WERI-Rb-1 (cell line): ENCODE data around the gene NDUFAF8.
A peak's percentile ranks its signal among the peaks of the same experiment; 100 is the strongest.

ENCODE experiments used
- DNase-seq: peaks from one replicate; pipeline ENCODE4 v3.0.0-alpha.2; 2020
- H3K27ac ChIP-seq: fragments of 250-450 bp; sonication (Bioruptor Pico); 2 replicates; pipeline ENCODE4 v1.5.1; 2020; ENCODE audit warnings: mild to moderate bottlenecking, moderate library complexity
- H3K27me3 ChIP-seq: fragments of 250-450 bp; sonication (Bioruptor Pico); 2 replicates; pipeline ENCODE4 v1.5.1; 2021; ENCODE audit warnings: mild to moderate bottlenecking, low read depth, moderate library complexity; ENCODE audit not compliant: insufficient read depth, severe bottlenecking
- H3K36me3 ChIP-seq: fragments of 250-450 bp; sonication (Bioruptor Pico); 2 replicates; pipeline ENCODE4 v1.5.1; 2020; ENCODE audit warnings: mild to moderate bottlenecking, moderate library complexity
- H3K4me3 ChIP-seq: 2 replicates; pipeline ENCODE4 v1.5.1; 2011; ENCODE audit warnings: low read depth, mild to moderate bottlenecking, control low read depth, low read length
- H3K9me3 ChIP-seq: fragments of 250-450 bp; sonication (Bioruptor Pico); 2 replicates; pipeline ENCODE4 v1.5.1; 2021; ENCODE audit warnings: mild to moderate bottlenecking, moderate library complexity; ENCODE audit not compliant: severe bottlenecking
- TF ChIP-seq, protein P1 (sequence below): IDR thresholded peaks from 2 replicates; pipeline ENCODE4 v1.5.1; 2011; ENCODE audit warnings: low read depth, mild to moderate bottlenecking, control low read depth, inconsistent platforms, low read length

The NDUFAF8 gene

DNA sequence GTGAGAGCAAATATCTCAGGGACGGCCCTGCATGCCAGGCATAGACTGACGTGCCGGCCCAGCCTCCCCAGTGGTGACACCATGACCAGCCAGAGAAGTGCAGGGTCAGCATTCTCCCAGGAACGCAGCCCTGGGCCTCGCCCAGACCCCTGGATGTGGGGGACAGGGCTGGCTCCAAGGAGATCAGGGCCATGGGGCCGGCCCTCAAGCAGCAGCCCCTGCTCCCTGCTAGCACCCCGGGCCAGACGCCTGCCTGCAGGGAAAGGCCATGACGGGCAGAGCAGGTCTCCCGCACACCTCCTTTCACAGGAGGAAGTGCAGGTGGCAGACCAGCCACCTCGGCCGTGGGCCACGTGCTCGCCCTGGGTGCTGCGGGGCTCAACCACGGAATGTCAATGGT, 9.5 kb downstream of the NDUFAF8 start:
- Histone ChIP-seq H3K4me3 (no peak overlapping the region), H3K9me3 (no peaks in the 10 kb centered on the region), H3K27me3 (no peaks in the 10 kb centered on the region), H3K27ac (no peak overlapping the region), H3K36me3 (peaks cover 25% of the 10 kb centered on the region)
- DNase-seq: no peak
- TF ChIP-seq, protein P1, sequence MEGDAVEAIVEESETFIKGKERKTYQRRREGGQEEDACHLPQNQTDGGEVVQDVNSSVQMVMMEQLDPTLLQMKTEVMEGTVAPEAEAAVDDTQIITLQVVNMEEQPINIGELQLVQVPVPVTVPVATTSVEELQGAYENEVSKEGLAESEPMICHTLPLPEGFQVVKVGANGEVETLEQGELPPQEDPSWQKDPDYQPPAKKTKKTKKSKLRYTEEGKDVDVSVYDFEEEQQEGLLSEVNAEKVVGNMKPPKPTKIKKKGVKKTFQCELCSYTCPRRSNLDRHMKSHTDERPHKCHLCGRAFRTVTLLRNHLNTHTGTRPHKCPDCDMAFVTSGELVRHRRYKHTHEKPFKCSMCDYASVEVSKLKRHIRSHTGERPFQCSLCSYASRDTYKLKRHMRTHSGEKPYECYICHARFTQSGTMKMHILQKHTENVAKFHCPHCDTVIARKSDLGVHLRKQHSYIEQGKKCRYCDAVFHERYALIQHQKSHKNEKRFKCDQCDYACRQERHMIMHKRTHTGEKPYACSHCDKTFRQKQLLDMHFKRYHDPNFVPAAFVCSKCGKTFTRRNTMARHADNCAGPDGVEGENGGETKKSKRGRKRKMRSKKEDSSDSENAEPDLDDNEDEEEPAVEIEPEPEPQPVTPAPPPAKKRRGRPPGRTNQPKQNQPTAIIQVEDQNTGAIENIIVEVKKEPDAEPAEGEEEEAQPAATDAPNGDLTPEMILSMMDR: no peak

DNA sequence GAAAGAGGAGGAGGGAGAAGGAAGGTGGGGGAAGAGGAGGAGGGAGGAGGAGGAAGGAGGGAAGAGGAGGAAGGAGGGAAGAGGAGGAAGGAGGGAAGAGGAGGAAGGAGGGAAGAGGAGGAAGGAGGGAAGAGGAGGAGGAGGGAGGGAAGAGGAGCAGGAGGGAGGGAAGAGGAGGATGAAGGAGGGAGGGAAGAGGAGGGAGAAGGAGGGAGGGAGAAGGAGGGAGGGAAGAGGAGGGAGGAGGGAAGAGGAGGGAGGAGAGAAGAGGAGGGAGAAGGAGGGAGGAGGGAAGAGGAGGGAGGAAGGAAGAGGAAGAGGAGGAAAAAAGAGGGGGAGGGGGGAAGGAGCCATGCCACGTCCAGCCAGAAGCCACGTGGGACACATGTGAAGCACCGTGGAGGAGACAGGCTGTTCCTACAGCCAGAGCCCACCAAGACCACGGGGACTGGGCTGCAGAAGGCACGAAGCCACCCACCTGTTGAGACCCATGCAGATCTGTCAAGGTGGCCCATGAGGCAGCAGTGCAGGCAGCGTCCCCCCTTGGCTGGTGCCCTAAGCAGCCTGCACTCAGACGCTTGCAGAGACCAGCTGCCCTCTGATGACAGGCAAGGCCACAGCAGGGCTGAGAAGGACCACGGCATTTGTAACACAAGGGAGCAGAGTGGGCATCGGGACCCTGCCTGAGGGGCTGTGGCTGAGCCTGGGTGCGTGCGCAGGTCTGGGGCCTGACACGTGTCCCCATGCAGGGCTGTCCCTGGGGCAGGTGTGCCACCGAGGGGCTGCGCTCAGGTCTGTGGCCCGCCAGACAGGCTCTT, 10.3 kb downstream of the NDUFAF8 start:
- Histone ChIP-seq H3K9me3 (no peaks in the 10 kb centered on the region), H3K4me3 (no peak overlapping the region), H3K27me3 (no peaks in the 10 kb centered on the region), H3K36me3 (peaks cover 23% of the 10 kb centered on the region), H3K27ac (no peak overlapping the region)
- DNase-seq: no peak
- TF ChIP-seq, protein P1: no peak

DNA sequence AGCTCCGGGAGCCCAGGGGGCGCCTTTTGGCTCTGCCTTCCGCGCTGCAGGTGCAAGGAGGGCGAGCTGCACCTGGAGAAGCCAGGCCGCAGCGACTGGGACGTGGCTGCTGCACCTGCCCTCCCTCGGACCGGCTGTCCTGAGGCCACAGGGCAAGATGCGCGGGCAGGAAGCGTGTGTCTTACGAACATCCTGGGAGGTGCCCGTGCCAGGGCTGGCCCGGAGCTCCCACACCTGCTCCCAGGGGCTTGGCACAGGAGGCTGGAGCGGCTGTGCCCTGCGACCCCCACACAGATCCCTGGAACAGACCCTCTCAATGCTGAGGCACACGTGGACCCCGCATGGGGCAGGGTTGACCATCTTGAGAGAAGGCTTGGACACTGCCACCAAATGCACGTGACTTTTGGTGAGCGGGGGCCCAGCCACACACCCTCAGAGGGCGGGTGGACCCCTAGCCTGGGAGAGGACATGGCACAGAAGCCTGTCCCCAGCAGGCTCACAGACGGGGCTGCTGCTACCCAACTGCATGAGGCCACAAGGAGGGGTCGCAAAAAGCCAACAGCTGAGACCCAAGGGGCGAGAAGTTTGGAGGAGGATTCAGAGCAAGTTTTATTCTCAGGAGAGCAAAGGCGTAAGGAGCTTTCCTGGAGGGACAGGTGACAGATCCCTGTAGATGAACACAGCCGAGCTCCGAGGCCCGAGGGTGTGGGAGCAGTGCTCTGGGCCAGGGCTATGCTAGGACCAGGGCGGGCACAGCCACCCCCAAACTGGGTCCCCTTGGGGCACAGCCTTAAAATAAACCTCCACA, 11.4 kb downstream of the NDUFAF8 start:
- no peak for DNase-seq
- TF ChIP-seq, protein P1: no peak
- Histone ChIP-seq H3K9me3 (no peaks in the 10 kb centered on the region), H3K27me3 (no peaks in the 10 kb centered on the region), H3K36me3 (peaks cover 13% of the 10 kb centered on the region), H3K4me3 (no peak overlapping the region), H3K27ac (peak overlapping the region; percentile 91; the same call in 1 of the 2 replicates)

- TF ChIP-seq, protein P1: no peak
- peak; percentile 55 for DNase-seq
- Histone ChIP-seq H3K36me3 (peaks cover 8% of the 10 kb centered on the region), H3K4me3 (peak overlapping the region; percentile 7; the same call in 1 of the 2 replicates), H3K9me3 (no peaks in the 10 kb centered on the region), H3K27ac (peak overlapping the region; percentile 91), H3K27me3 (no peaks in the 10 kb centered on the region)
These were observed 12.1 kb downstream of the NDUFAF8 start for GRCh38 chr17:81251094-81251708.

DNA sequence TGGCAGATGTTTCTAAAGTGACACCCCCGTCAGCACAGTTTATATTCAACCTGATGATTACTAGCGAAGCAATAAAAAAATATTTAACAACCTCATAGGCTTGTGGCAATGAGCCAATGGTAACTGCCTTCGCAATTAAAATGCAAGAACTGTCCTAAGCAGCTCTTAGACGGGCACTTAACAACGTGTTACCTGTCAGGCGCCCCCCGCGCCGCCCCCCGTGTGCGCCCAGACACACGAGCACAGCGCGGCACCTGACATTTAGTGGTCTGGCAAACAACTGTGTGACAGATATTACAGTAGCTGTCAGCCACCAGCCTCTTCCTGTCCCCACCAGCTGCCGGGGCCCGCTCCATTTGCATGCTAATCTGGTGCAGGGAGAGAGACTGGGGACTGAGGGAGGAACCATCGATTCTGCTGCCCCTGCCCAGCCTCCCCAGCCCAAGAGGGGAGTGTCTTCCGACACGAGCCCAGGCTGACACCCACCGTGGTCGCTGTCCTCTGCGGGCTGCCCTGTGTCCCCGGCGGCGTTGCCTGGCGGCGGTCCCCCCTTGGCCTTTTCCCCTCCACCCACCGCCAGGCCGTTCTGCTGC, 12.7 kb downstream of the NDUFAF8 start:
- Histone ChIP-seq H3K27ac (peak overlapping the region; percentile 91), H3K4me3 (peak overlapping the region; percentile 13), H3K36me3 (peaks cover 8% of the 10 kb centered on the region), H3K9me3 (no peaks in the 10 kb centered on the region), H3K27me3 (no peaks in the 10 kb centered on the region)
- TF ChIP-seq, protein P1: no peak
- DNase-seq: peak; percentile 93
